Endothelial cell of umbilical vein (primary cell): ENCODE results near the gene MINDY4. TPM values are rescaled to one million over a fixed set of nuclear protein-coding genes. Genes with fewer than 3 reads are reported as not detected.

Experiments used
- BruUV-seq: library from RNA; stranded (reverse); fragments of 400-500 nt; replicated peaks from 2 replicates; lab custom pipeline; 2021; lab: Mats Ljungman, UMichigan
- CTCF ChIA-PET: fragments of 300-600, 350-600 bp; sonication (Branson Sonifier 250); formaldehyde crosslinking; loops from one replicate; lab custom pipeline; 2021; ENCODE audit warnings: antibody characterized with exemption, inconsistent platforms; lab: Charles Lee
- POLR2A ChIA-PET: fragments of 300-600, 350-600 bp; sonication (Branson Sonifier 250); formaldehyde crosslinking; loops from one replicate; lab custom pipeline; 2021; ENCODE audit warnings: antibody characterized with exemption, inconsistent platforms; lab: Charles Lee
- DNase-seq: peaks from one replicate; pipeline ENCODE4 v3.0.0-alpha.2; 2011; ENCODE audit warnings: low read depth, low spot score
- FAIRE-seq: peaks from 2 replicates; lab custom pipeline; 2011; peaks lifted over from hg19 to GRCh38; lab: Jason Lieb, UNC
- H2AFZ ChIP-seq: 2 replicates; pipeline ENCODE4 v1.6.0; 2012; ENCODE audit warnings: low read depth, low read length, control low read depth, inconsistent platforms
- H3K27ac ChIP-seq: 2 replicates; pipeline ENCODE4 v1.5.1; 2011; ENCODE audit warnings: low read depth, mild to moderate bottlenecking, control low read depth, low read length, moderate library complexity; ENCODE audit not compliant: insufficient read depth
- H3K27me3 ChIP-seq, 2 experiments: 2 replicates each; pipeline versions ENCODE4 v1.6.0 to v1.6.1; 2011; ENCODE audit warnings: low read length in 2 of 2, mixed read lengths in 1 of 2; ENCODE audit not compliant: control insufficient read depth in 2 of 2, insufficient read depth in 2 of 2
- H3K36me3 ChIP-seq, 2 experiments: 2 replicates in 1 of 2; 3 replicates in 1 of 2; pipeline ENCODE4 v1.5.1; 2011; ENCODE audit warnings: low read length in 2 of 2, mild to moderate bottlenecking in 1 of 2, moderate library complexity in 1 of 2; ENCODE audit not compliant: control insufficient read depth in 2 of 2, insufficient read depth in 2 of 2; ENCODE audit errors: extremely low read depth in 1 of 2
- H3K4me1 ChIP-seq: 3 replicates; pipeline ENCODE4 v1.5.1; 2011; ENCODE audit warnings: mild to moderate bottlenecking, low read length; ENCODE audit not compliant: control insufficient read depth, insufficient read depth; ENCODE audit errors: extremely low read depth
- H3K4me2 ChIP-seq: 2 replicates; pipeline ENCODE4 v1.6.1; 2011; ENCODE audit warnings: low read length, control low read depth, mixed read lengths; ENCODE audit not compliant: insufficient read depth
- H3K4me3 ChIP-seq, 3 experiments: fragments of 200-600 bp in 1 of 3; sonication (generic), shearing (Covaris generic) in 1 of 3; replicated peaks in 1 of 3; 2 replicates each; pipeline ENCODE4 v1.5.1; 2011 to 2016; ENCODE audit warnings: control low read depth in 3 of 3, low read length in 3 of 3, mild to moderate bottlenecking in 2 of 3, inconsistent platforms in 1 of 3, low read depth in 1 of 3, moderate library complexity in 1 of 3; ENCODE audit not compliant: insufficient read depth in 1 of 3
- H3K79me2 ChIP-seq: 2 replicates; pipeline ENCODE4 v1.6.0; 2012; ENCODE audit warnings: low read length, inconsistent platforms; ENCODE audit not compliant: control insufficient read depth, insufficient read depth
- H3K9ac ChIP-seq: replicated peaks from 2 replicates; pipeline ENCODE3; 2011; ENCODE audit warnings: low read length, control low read depth; ENCODE audit not compliant: insufficient read depth; ENCODE audit errors: extremely low read depth
- H3K9me1 ChIP-seq: replicated peaks from 3 replicates; pipeline ENCODE4 v1.6.0; 2011; ENCODE audit warnings: mild to moderate bottlenecking, low read length; ENCODE audit not compliant: control insufficient read depth, insufficient read depth; ENCODE audit errors: extremely low read depth
- H3K9me3 ChIP-seq: replicated peaks from 2 replicates; pipeline ENCODE4 v1.5.1; 2012; ENCODE audit warnings: low read length, inconsistent platforms; ENCODE audit not compliant: control insufficient read depth, insufficient read depth
- H4K20me1 ChIP-seq: replicated peaks from 2 replicates; pipeline ENCODE3; 2011; ENCODE audit warnings: mild to moderate bottlenecking, low read length; ENCODE audit not compliant: control insufficient read depth, insufficient read depth; ENCODE audit errors: extremely low read depth
- EZH2 ChIP-seq: IDR thresholded peaks from 2 replicates; pipeline ENCODE4 v1.6.1; 2012; ENCODE audit warnings: borderline replicate concordance, low read depth, mild to moderate bottlenecking, moderate library complexity, low read length, inconsistent platforms; ENCODE audit not compliant: severe bottlenecking
- FOS ChIP-seq: IDR thresholded peaks from 2 replicates; pipeline ENCODE4 v1.6.1; 2011; ENCODE audit warnings: mild to moderate bottlenecking, low read length, moderate library complexity, borderline replicate concordance; ENCODE audit not compliant: insufficient read depth
- GATA2 ChIP-seq: IDR thresholded peaks from 2 replicates; pipeline ENCODE4 v1.7.0; 2011; ENCODE audit warnings: low read depth, mild to moderate bottlenecking, moderate library complexity, mixed read lengths, low read length; ENCODE audit not compliant: insufficient read length, insufficient read depth
- JUN ChIP-seq: IDR thresholded peaks from 2 replicates; pipeline ENCODE4 v1.6.1; 2011; ENCODE audit warnings: borderline replicate concordance, low read depth; ENCODE audit not compliant: insufficient read length, insufficient read depth
- MAX ChIP-seq: IDR thresholded peaks from 2 replicates; pipeline ENCODE4 v1.6.1; 2011; ENCODE audit not compliant: insufficient read depth, insufficient read length
- MYC ChIP-seq: IDR thresholded peaks from one replicate; pipeline ENCODE4 v1.6.1; 2011; ENCODE audit warnings: mild to moderate bottlenecking, low read depth, low read length
- POLR2A ChIP-seq: IDR thresholded peaks from 2 replicates; pipeline ENCODE4 v1.6.1; 2012; ENCODE audit warnings: low read depth, mild to moderate bottlenecking, control low read depth, low read length
- dilution Hi-C: fragments of 300-500 bp; cut with MboI; formaldehyde crosslinking; loops from one replicate; pipeline ENCODE4 v1.15.0; 2019; ENCODE audit warnings: low sequenced_read_pairs; ENCODE audit not compliant: extremely low pct_ligation_motif_present
- intact Hi-C: fragments of 100-400 bp; cut with micrococcal nuclease; formaldehyde crosslinking; loops from one replicate; pipeline ENCODE4 v1.10.0; 2022
- polyA plus RNA-seq, 4 experiments: library from polyadenylated mRNA; depleted of rRNA in 3 of 4; stranded (reverse) in 3 of 4; unstranded in 1 of 4; fragments of >200 nt; gene quantifications; 2 replicates each; pipeline versions ENCODE4 v1.2.1 to v1.2.3, GENCODE V29; 2011 to 2012; ENCODE audit warnings: missing spikeins in 1 of 4
- total RNA-seq: library from RNA; stranded (reverse); gene quantifications from 2 replicates; pipeline ENCODE4 v1.2.3, GENCODE V29; 2021

MINDY4 gene
- total and polyA plus RNA-seq, 2 donors (not counting 3 experiments of a cell fraction or from before 2014, with no cell fraction given): 2.2 to 4.7 TPM

GRCh38 chr7:30934732-30935568 is 163.7 kb downstream of the MINDY4 start:
- BruUV-seq: no TSS peak
- TF ChIP-seq MAX: no peak
- no peak for TF ChIP-seq POLR2A
- TF ChIP-seq GATA2: no peak
- no peak for TF ChIP-seq JUN
- no peak for TF ChIP-seq MYC
- TF ChIP-seq EZH2: no peak
- no peak for TF ChIP-seq FOS
- Histone ChIP-seq H3K9ac (no peak overlapping the region), H3K4me2 (no peak overlapping the region), H2AFZ (no peak overlapping the region), H4K20me1 (no peaks in the 10 kb centered on the region), H3K4me1 (no peaks in the 10 kb centered on the region), H3K4me3 (no peak overlapping the region), H3K36me3 (no peaks in the 10 kb centered on the region), H3K27me3 (peaks cover 9 to 23% of the 10 kb centered on the region in 2 experiments), H3K79me2 (no peaks in the 10 kb centered on the region), H3K9me1 (no peaks in the 10 kb centered on the region), H3K9me3 (no peaks in the 10 kb centered on the region), H3K27ac (no peak overlapping the region)
- DNase-seq (no peak), FAIRE-seq (no peak)
- dilution Hi-C loops: no loop called here
- intact Hi-C loops: no loop called here
- CTCF ChIA-PET: interaction anchor here (0.8 to 3.3 kb wide), 8 partner anchors 12 to 187 kb away, joined by 3 to 15 read pairs (median 5); no protein-coding TSS in a partner anchor
- POLR2A ChIA-PET: interaction anchor here (0.7 kb wide), 1 partner anchor 52 kb away, joined by 13 read pairs; no protein-coding TSS in a partner anchor
